Astrocyte of the spinal cord (primary cell): Measurements from ENCODE around the gene ELL2.
"Not testable (repeated sequence)": the region's sequence is repeated elsewhere in the genome, so short reads cannot be mapped to it uniquely, and the experiment has no call there.

ENCODE experiments used
- DNase-seq: peaks from one replicate; pipeline ENCODE4 v3.0.0; 2011; ENCODE audit warnings: low read depth, low spot score
- H3K4me3 ChIP-seq: 2 replicates; pipeline ENCODE4 v1.5.1; 2011; ENCODE audit warnings: low read depth, mild to moderate bottlenecking, low read length, moderate library complexity
- in situ Hi-C: cut with HindIII; loops from 2 replicates; pipeline ENCODE4 v1.10.0; 2017; ENCODE audit warnings: low sequenced_read_pairs
- TF ChIP-seq, protein P1 (sequence below): IDR thresholded peaks from 2 replicates; pipeline ENCODE4 v1.5.1; 2012; ENCODE audit warnings: low read depth, mild to moderate bottlenecking, low read length, inconsistent platforms

The ELL2 gene

GRCh38 chr5:95871146-95871806, 90.4 kb downstream of the ELL2 start:
- TF ChIP-seq, protein P1, sequence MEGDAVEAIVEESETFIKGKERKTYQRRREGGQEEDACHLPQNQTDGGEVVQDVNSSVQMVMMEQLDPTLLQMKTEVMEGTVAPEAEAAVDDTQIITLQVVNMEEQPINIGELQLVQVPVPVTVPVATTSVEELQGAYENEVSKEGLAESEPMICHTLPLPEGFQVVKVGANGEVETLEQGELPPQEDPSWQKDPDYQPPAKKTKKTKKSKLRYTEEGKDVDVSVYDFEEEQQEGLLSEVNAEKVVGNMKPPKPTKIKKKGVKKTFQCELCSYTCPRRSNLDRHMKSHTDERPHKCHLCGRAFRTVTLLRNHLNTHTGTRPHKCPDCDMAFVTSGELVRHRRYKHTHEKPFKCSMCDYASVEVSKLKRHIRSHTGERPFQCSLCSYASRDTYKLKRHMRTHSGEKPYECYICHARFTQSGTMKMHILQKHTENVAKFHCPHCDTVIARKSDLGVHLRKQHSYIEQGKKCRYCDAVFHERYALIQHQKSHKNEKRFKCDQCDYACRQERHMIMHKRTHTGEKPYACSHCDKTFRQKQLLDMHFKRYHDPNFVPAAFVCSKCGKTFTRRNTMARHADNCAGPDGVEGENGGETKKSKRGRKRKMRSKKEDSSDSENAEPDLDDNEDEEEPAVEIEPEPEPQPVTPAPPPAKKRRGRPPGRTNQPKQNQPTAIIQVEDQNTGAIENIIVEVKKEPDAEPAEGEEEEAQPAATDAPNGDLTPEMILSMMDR: no peak
- H3K4me3 ChIP-seq: no peak overlapping the region
- DNase-seq: no peak
- in situ Hi-C loops: no loop called here

DNA sequence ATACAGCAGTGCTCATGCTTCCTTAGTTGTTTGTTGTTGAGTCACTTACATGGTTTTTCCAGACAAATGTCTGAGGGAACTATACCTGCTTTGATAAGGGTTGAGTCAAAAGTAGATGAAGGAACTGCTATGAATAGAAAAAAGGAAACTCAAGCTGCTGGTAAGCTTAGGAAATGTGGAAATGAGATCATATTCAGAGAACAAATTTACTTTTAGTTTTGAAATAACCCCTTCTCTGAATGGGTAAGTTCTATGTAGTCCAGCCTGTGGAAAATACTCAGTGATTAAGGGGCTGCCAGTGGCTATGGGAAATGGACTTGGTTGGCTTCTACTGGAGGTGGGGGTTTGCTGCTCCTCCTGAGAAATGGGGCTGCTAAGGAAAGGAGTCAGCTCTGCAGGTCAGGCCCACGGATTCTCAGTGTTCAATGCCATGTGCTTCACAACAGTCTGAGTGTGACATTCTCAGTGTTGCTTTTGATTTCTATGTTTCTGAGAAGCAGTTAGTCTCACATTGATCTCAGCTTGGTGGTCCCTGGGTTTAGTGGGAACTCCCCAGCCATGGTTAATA, 91.5 kb downstream of the ELL2 start:
- TF ChIP-seq, protein P1: no peak
- in situ Hi-C loops: no loop called here
- DNase-seq: peak; percentile 60
- no peak overlapping the region for H3K4me3 ChIP-seq

- DNase-seq, H3K4me3 ChIP-seq, in situ Hi-C loops: not testable (repeated sequence)
These were observed 92.3 kb downstream of the ELL2 start for GRCh38 chr5:95869173-95869855.

- in situ Hi-C loops: no loop called here
- no peak for DNase-seq
- no peak overlapping the region for H3K4me3 ChIP-seq
- TF ChIP-seq, protein P1: no peak
These were observed 93.5 kb downstream of the ELL2 start for GRCh38 chr5:95868136-95868535.

GRCh38 chr5:95866435-95867040, 95.1 kb downstream of the ELL2 start:
- no peak overlapping the region for H3K4me3 ChIP-seq
- DNase-seq: peak; percentile 42
- in situ Hi-C loops: no loop called here
- TF ChIP-seq, protein P1: no peak

DNA sequence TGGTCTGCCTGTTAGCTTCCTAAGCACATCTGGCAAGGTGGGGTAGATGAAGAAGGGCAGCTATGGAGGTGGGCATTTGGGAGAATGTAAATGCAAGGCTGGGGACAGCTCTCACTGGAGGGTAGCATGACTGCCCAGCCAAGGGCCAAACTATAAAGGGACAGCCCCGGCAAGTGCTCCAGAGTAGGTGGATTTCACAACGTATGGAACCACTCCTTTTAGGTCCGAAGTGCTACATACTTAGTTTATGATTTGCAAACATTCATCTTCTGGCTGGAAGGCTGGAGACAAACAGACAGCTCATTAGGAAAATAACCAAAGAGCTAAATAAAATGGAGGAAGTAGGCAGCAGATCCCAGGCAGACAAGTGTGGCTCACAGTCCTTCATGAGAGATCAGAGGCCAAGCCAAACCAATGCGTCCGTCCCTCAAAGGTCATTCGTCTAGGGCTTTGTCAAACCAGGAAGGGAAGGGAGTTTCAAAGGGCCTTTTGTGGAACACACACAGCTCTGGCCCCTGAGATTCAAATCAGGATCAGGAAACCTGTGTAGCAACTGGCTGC, 96.6 kb downstream of the ELL2 start:
- DNase-seq: no peak
- TF ChIP-seq, protein P1: no peak
- in situ Hi-C loops: no loop called here
- no peak overlapping the region for H3K4me3 ChIP-seq
